ENCODE results near the gene AUTS2. TPM values are rescaled to one million over a fixed set of nuclear protein-coding genes. Genes with fewer than 3 reads are reported as not detected.

The AUTS2 gene
- total RNA-seq, 6 donors from 2014 or later: 38.9 to 151 (median 55.8) TPM

- ATAC-seq (ENCODE audit: low FRiP score in 2 of 2): no peak
Observed at GRCh38 chr7:70631718-70632117, 1033.4 kb downstream of the AUTS2 start.

GRCh38 chr7:70632400-70632799 is 1034.1 kb downstream of the AUTS2 start:
- DNase-seq: no peak
- TF ChIP-seq POLR2AphosphoS5 (IDR thresholded peaks at IDR 0.05): no peak
- no peak for TF ChIP-seq EP300 (IDR thresholded peaks at IDR 0.05)
- no peak for TF ChIP-seq POLR2A (IDR thresholded peaks at IDR 0.05)
- no peak for TF ChIP-seq CTCF (IDR thresholded peaks at IDR 0.05)
- ATAC-seq (ENCODE audit: low FRiP score in 2 of 2): no peak
- no peak overlapping the region for H3K27ac ChIP-seq
- no peaks in the 10 kb centered on the region for H3K9me3 ChIP-seq
- no peaks in the 10 kb centered on the region for H3K36me3 ChIP-seq
- H3K4me3 ChIP-seq: no peak overlapping the region
- H3K4me1 ChIP-seq: no peaks in the 10 kb centered on the region
- WGBS, 2 donors: 70 to 84% methylated on average over 5 of the region's 5 CpGs
- H3K27me3 ChIP-seq: no peaks in the 10 kb centered on the region

More at GRCh38 chr7:70631718-70632117, 1033.4 kb downstream of the AUTS2 start:
- no peaks in the 10 kb centered on the region for H3K27me3 ChIP-seq
- no peak overlapping the region for H3K27ac ChIP-seq
- no peak for DNase-seq
- WGBS, 2 donors: 82 to 85% methylated on average over 8 to 9 of the region's 9 CpGs
- H3K4me3 ChIP-seq: no peak overlapping the region
- no peaks in the 10 kb centered on the region for H3K4me1 ChIP-seq
- TF ChIP-seq POLR2AphosphoS5 (IDR thresholded peaks at IDR 0.05): no peak
- TF ChIP-seq EP300 (IDR thresholded peaks at IDR 0.05): no peak
- no peak for TF ChIP-seq CTCF (IDR thresholded peaks at IDR 0.05)
- no peak for TF ChIP-seq POLR2A (IDR thresholded peaks at IDR 0.05)
- no peaks in the 10 kb centered on the region for H3K9me3 ChIP-seq
- H3K36me3 ChIP-seq: no peaks in the 10 kb centered on the region

GRCh38 chr7:70634071-70634470 is 1035.8 kb downstream of the AUTS2 start:
- TF ChIP-seq POLR2AphosphoS5 (IDR thresholded peaks at IDR 0.05): no peak
- no peak for TF ChIP-seq POLR2A (IDR thresholded peaks at IDR 0.05)
- TF ChIP-seq CTCF (IDR thresholded peaks at IDR 0.05): no peak
- no peak for TF ChIP-seq EP300 (IDR thresholded peaks at IDR 0.05)
- Histone ChIP-seq H3K36me3 (no peaks in the 10 kb centered on the region), H3K9me3 (no peaks in the 10 kb centered on the region), H3K27ac (no peak overlapping the region), H3K4me3 (no peak overlapping the region), H3K4me1 (no peaks in the 10 kb centered on the region), H3K27me3 (no peaks in the 10 kb centered on the region)
- WGBS, 2 donors: 96 to 97% methylated on average over 8 of the region's 8 CpGs
- no peak for ATAC-seq (ENCODE audit: low FRiP score in 2 of 2)
- no peak for DNase-seq

GRCh38 chr7:70634610-70635068 is 1036.4 kb downstream of the AUTS2 start:
- WGBS, 2 donors: 92 to 98% methylated on average over 8 of the region's 8 CpGs
- H3K4me3 ChIP-seq: no peak overlapping the region
- H3K27me3 ChIP-seq: no peaks in the 10 kb centered on the region
- DNase-seq: no peak
- no peaks in the 10 kb centered on the region for H3K4me1 ChIP-seq
- no peak for TF ChIP-seq POLR2A (IDR thresholded peaks at IDR 0.05)
- no peak for TF ChIP-seq CTCF (IDR thresholded peaks at IDR 0.05)
- no peak for TF ChIP-seq EP300 (IDR thresholded peaks at IDR 0.05)
- TF ChIP-seq POLR2AphosphoS5 (IDR thresholded peaks at IDR 0.05): no peak
- no peaks in the 10 kb centered on the region for H3K9me3 ChIP-seq
- no peak for ATAC-seq (ENCODE audit: low FRiP score in 2 of 2)
- no peaks in the 10 kb centered on the region for H3K36me3 ChIP-seq
- no peak overlapping the region for H3K27ac ChIP-seq

- DNase-seq (no peak), ATAC-seq (ENCODE audit: low FRiP score in 2 of 2) (no peak)
- Histone ChIP-seq H3K27ac (no peak overlapping the region), H3K36me3 (no peaks in the 10 kb centered on the region), H3K27me3 (no peaks in the 10 kb centered on the region), H3K4me3 (no peak overlapping the region), H3K4me1 (no peaks in the 10 kb centered on the region), H3K9me3 (no peaks in the 10 kb centered on the region)
- 94% methylated on average over 1 of the region's 1 CpG; no CpG with 5 or more reads in 1 of the 2 donors for WGBS, 2 donors
- TF ChIP-seq EP300 (IDR thresholded peaks at IDR 0.05) (no peak), CTCF (IDR thresholded peaks at IDR 0.05) (no peak), POLR2A (IDR thresholded peaks at IDR 0.05) (no peak), POLR2AphosphoS5 (IDR thresholded peaks at IDR 0.05) (no peak)
Observed at GRCh38 chr7:70635633-70636032, 1037.4 kb downstream of the AUTS2 start.
